ENCODE results near the gene GPR158.

GRCh38 chr10:25483999-25484398 is 309.2 kb downstream of the GPR158 start:
- TF ChIP-seq POLR2AphosphoS5 (IDR thresholded peaks at IDR 0.05; ENCODE audit: low read depth, low read length) (no peak), POLR2A (IDR thresholded peaks at IDR 0.05; ENCODE audit: low read depth, low read length) (no peak), TAF1 (IDR thresholded peaks at IDR 0.05; ENCODE audit: borderline replicate concordance, low read depth, low read length) (no peak)

Measured in GM12892 (cell line).